NB4 (cell line): Measurements from ENCODE around the gene OLFML2A.

Experiments used
- DNase-seq: peaks from one replicate; pipeline ENCODE4 v3.0.0; 2010; ENCODE audit warnings: low read depth
- H3K4me3 ChIP-seq: one replicate; pipeline ENCODE4 v1.5.1; 2011; ENCODE audit warnings: mild to moderate bottlenecking, low read depth, low read length, moderate library complexity
- CTCF ChIP-seq: IDR thresholded peaks from one replicate; pipeline ENCODE4 v1.5.1; 2012; ENCODE audit warnings: low read depth, low read length
- MAX ChIP-seq: IDR thresholded peaks from 2 replicates; pipeline ENCODE4 v1.6.1; 2011; ENCODE audit warnings: low read depth, low read length
- MYC ChIP-seq: IDR thresholded peaks from 2 replicates; pipeline ENCODE4 v1.6.1; 2011; ENCODE audit warnings: low read depth, low read length
- POLR2A ChIP-seq: IDR thresholded peaks from 2 replicates; pipeline ENCODE4 v1.6.1; 2011; ENCODE audit warnings: mild to moderate bottlenecking; ENCODE audit not compliant: insufficient read length; ENCODE audit errors: extremely low read depth

The OLFML2A gene

GRCh38 chr9:124767821-124768220 is 9.1 kb upstream of the OLFML2A start:
- H3K4me3 ChIP-seq = no peak overlapping the region
- DNase-seq = no peak
- TF ChIP-seq MAX = no peak
- TF ChIP-seq MYC = no peak
- TF ChIP-seq CTCF = no peak
- TF ChIP-seq POLR2A = no peak

- H3K4me3 ChIP-seq = peak overlapping the region; percentile 74
- TF ChIP-seq MAX (no peak), CTCF (no peak), MYC (no peak), POLR2A (no peak)
- no peak for DNase-seq
These were observed 8.6 kb upstream of the OLFML2A start for GRCh38 chr9:124768334-124768733.

- no peak for TF ChIP-seq MAX
- no peak for TF ChIP-seq CTCF
- TF ChIP-seq POLR2A = no peak
- no peak for DNase-seq
- H3K4me3 ChIP-seq = peak overlapping the region; percentile 74
These were observed 8.0 kb upstream of the OLFML2A start for GRCh38 chr9:124768750-124769548.

- no peak for TF ChIP-seq MYC
- no peak for TF ChIP-seq MAX
- no peak for TF ChIP-seq POLR2A
- TF ChIP-seq CTCF = no peak
- DNase-seq = peak; percentile 63
These were observed 7.2 kb upstream of the OLFML2A start for GRCh38 chr9:124769549-124770358.

GRCh38 chr9:124770359-124771020 is 6.4 kb upstream of the OLFML2A start:
- TF ChIP-seq MAX (no peak), MYC (no peak), CTCF (no peak)
- peak overlapping the region; percentile 74 for H3K4me3 ChIP-seq
- peak; percentile 59 for DNase-seq

More at GRCh38 chr9:124769549-124770358, 7.2 kb upstream of the OLFML2A start:
- peak overlapping the region; percentile 74 for H3K4me3 ChIP-seq
